HUES64 (cell line): Measurements from ENCODE around the gene KL.

Experiments
- H3K27ac ChIP-seq: 2 replicates; pipeline ENCODE4 v1.7.0; 2013; ENCODE audit warnings: low read depth, low read length, inconsistent platforms
- H3K27me3 ChIP-seq: 2 replicates; pipeline ENCODE4 v1.6.1; 2013; ENCODE audit warnings: mild to moderate bottlenecking, low read length; ENCODE audit not compliant: insufficient read depth
- H3K36me3 ChIP-seq: 2 replicates; pipeline ENCODE4 v1.6.1; 2013; ENCODE audit warnings: mild to moderate bottlenecking, low read length; ENCODE audit not compliant: insufficient read depth
- H3K4me1 ChIP-seq: 2 replicates; pipeline ENCODE4 v1.6.1; 2013; ENCODE audit warnings: mild to moderate bottlenecking, low read length, moderate library complexity; ENCODE audit not compliant: insufficient read depth
- H3K4me3 ChIP-seq: 2 replicates; pipeline ENCODE4 v1.5.1; 2013; ENCODE audit warnings: mild to moderate bottlenecking, low read length, moderate library complexity
- H3K9ac ChIP-seq: 2 replicates; pipeline ENCODE4 v1.6.1; 2013; ENCODE audit warnings: mild to moderate bottlenecking, low read depth, low read length
- H3K9me3 ChIP-seq: 2 replicates; pipeline ENCODE4 v1.6.1; 2013; ENCODE audit warnings: low read depth, low read length; ENCODE audit not compliant: insufficient read depth
- WGBS: fragments of 150-250, 120-280 bp; methylation state at CpG from one replicate; pipeline ENCODE4 v1.1.7; 2013; ENCODE audit warnings: missing lambda C conversion rate; 5-methylcytosine and 5-hydroxymethylcytosine counted together

The KL gene

GRCh38 chr13:33103457-33103856 is 87.2 kb downstream of the KL start:
- Histone ChIP-seq H3K9ac (no peak overlapping the region), H3K27ac (no peak overlapping the region), H3K4me1 (no peaks in the 10 kb centered on the region), H3K27me3 (no peaks in the 10 kb centered on the region), H3K9me3 (no peaks in the 10 kb centered on the region), H3K36me3 (no peaks in the 10 kb centered on the region; the same call in 1 of the 2 replicates), H3K4me3 (no peak overlapping the region)
- WGBS, result 90% methylated on average over 4 of the region's 4 CpGs

DNA sequence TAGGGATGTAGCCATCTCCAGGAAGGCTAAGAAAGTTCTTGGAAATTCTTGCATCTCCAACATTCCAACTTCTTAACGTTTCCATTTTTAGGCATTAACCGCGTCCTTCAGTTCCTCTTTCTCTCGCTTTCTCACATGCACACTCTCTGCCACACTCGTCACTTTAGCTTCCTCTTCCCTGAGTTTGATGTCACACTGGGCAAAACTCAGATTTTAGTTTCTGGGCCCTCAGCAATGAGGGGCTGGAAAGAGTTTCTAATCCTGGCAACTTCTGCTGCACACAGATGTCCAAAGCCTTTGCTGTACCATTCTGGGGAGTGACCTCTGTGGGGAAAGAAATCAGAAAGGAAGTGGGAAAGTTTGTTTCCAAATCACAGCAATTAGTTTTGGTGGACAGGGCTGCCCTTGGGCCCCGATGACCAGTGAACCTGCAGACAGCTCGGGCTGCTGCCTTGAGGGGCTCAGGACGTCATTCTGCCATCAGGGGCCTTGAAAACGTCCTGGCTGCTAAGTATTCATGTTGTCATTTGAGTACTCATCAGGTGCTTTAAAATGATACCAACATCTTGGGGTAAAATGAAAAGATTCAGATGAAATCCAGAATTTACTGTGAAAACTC is 89.3 kb downstream of the KL start:
- H3K36me3 ChIP-seq, result no peaks in the 10 kb centered on the region; the same call in 1 of the 2 replicates
- H3K4me1 ChIP-seq, result no peaks in the 10 kb centered on the region
- H3K27ac ChIP-seq, result no peak overlapping the region
- WGBS, result 92% methylated on average over 9 of the region's 9 CpGs
- no peak overlapping the region for H3K4me3 ChIP-seq
- H3K9me3 ChIP-seq, result no peaks in the 10 kb centered on the region
- no peaks in the 10 kb centered on the region for H3K27me3 ChIP-seq
- H3K9ac ChIP-seq, result no peak overlapping the region

- Histone ChIP-seq H3K27me3 (no peaks in the 10 kb centered on the region), H3K4me1 (no peaks in the 10 kb centered on the region), H3K27ac (no peak overlapping the region), H3K9me3 (no peaks in the 10 kb centered on the region), H3K9ac (no peak overlapping the region), H3K36me3 (no peaks in the 10 kb centered on the region; the same call in 1 of the 2 replicates), H3K4me3 (no peak overlapping the region)
- WGBS, result 91% methylated on average over 7 of the region's 7 CpGs
These were observed 90.6 kb downstream of the KL start for GRCh38 chr13:33106656-33107360.

DNA sequence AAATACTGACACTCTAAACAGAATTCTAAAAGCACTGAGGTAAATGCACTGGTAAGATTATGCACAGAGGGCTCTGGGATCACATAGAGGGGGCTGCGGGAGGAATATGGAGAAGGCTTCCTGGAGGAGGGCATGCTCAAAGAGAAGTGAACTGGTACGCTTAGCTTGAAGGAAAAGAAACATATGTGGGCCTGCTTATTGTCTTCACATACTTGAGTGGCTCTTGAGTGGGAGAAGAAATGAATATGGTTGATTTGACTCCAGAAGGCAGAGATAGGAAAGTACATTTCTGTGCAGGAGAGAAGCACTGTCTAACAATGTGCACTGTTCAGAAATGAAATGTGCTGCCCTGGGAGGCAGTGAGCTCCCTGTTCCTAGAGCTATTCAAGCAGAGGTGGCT is 91.1 kb downstream of the KL start:
- no peak overlapping the region for H3K9ac ChIP-seq

DNA sequence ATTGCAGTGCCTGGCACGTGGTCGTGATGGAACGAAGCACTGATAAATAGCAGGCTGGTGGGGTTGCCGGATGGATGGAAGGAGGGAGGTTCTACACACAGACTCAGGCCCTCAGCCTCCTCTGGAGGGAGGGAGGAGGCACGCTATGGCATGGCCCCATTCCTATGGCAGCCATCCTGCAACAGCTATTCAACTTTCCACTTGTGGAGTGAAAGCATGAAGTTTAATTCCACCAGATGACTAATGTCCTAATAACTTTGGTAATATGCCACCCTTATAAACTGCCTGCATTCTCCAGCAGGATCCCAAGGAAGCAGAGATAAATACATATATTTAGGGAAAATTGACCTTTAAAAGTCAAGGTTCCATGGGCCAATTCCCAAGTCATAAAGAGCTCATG is 92.4 kb downstream of the KL start:
- Histone ChIP-seq H3K9me3 (no peaks in the 10 kb centered on the region), H3K36me3 (no peaks in the 10 kb centered on the region; the same call in 1 of the 2 replicates), H3K4me1 (no peaks in the 10 kb centered on the region), H3K9ac (no peak overlapping the region), H3K27me3 (no peaks in the 10 kb centered on the region), H3K27ac (no peak overlapping the region), H3K4me3 (no peak overlapping the region)
- 96% methylated on average over 4 of the region's 5 CpGs for WGBS

More for the DNA sequence above, 91.1 kb downstream of the KL start:
- Histone ChIP-seq H3K36me3 (no peaks in the 10 kb centered on the region; the same call in 1 of the 2 replicates), H3K4me1 (no peaks in the 10 kb centered on the region), H3K27ac (no peak overlapping the region), H3K4me3 (no peak overlapping the region), H3K27me3 (no peaks in the 10 kb centered on the region), H3K9me3 (no peaks in the 10 kb centered on the region)
- 92% methylated on average over 2 of the region's 2 CpGs for WGBS

GRCh38 chr13:33109271-33109697 is 93.1 kb downstream of the KL start:
- Histone ChIP-seq H3K9ac (no peak overlapping the region), H3K4me3 (no peak overlapping the region), H3K4me1 (no peaks in the 10 kb centered on the region), H3K36me3 (no peaks in the 10 kb centered on the region; the same call in 1 of the 2 replicates), H3K27ac (no peak overlapping the region), H3K9me3 (no peaks in the 10 kb centered on the region), H3K27me3 (no peaks in the 10 kb centered on the region)
- WGBS, result 98% methylated on average over 2 of the region's 2 CpGs

GRCh38 chr13:33109801-33110200 is 93.6 kb downstream of the KL start:
- H3K9me3 ChIP-seq, result no peaks in the 10 kb centered on the region
- H3K27ac ChIP-seq, result no peak overlapping the region
- WGBS, result 87% methylated on average over 10 of the region's 10 CpGs
- no peaks in the 10 kb centered on the region for H3K4me1 ChIP-seq
- no peaks in the 10 kb centered on the region; the same call in 1 of the 2 replicates for H3K36me3 ChIP-seq
- H3K27me3 ChIP-seq, result no peaks in the 10 kb centered on the region
- no peak overlapping the region for H3K9ac ChIP-seq
- no peak overlapping the region for H3K4me3 ChIP-seq

DNA sequence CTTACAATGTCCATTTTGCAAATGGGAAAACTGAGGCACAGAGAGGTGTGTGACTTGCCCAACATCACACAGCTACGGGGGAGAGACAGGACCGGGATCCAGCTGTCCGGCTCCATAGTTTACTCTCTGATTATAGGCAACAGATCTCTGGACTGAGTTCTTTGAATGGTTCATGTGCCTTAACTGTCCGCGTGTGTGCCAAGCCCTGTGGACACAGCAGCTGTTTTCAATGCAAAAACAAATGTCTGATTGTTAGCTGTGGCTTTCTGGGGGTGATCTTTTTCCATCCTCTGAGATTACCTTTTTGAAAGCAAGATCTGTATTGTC is 94.1 kb downstream of the KL start:
- H3K9ac ChIP-seq, result no peak overlapping the region
- no peaks in the 10 kb centered on the region for H3K27me3 ChIP-seq
- H3K9me3 ChIP-seq, result no peaks in the 10 kb centered on the region
- H3K4me3 ChIP-seq, result no peak overlapping the region
- H3K36me3 ChIP-seq, result no peaks in the 10 kb centered on the region; the same call in 1 of the 2 replicates
- no peak overlapping the region for H3K27ac ChIP-seq
- H3K4me1 ChIP-seq, result no peaks in the 10 kb centered on the region
- WGBS, result 94% methylated on average over 5 of the region's 5 CpGs

DNA sequence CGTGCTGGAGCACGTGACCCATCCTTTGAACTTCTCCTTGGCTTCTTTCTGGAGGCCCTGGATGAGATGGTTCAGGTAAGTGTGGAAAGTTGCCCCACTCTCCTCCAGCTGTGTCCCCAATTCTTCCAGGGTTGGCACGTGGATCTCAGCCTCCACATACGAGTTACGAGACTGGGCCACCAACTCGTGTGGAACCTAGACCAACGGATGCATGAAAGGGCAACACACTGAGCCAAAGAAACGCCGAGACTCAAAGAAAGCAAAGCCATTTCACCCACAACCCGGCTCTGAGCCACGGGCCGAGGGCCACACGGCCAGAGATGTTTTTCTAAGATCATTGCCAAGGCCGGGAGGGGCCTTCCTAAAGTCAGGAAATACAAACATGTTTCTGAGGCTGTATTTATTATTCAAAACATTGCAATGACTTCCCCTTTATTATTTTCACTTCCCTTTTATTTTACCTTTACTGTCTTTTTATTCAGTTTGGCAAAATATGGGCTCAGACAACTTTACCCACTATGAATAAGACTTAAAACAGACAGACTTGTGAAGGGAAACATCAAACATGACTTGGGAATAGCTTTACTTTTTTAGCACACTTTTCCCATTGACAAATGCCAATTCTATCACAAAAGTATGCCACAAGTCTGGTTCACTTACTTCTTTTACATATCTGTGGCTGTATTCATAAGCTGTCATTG is 94.6 kb downstream of the KL start:
- Histone ChIP-seq H3K27me3 (no peaks in the 10 kb centered on the region), H3K9me3 (no peaks in the 10 kb centered on the region), H3K36me3 (no peaks in the 10 kb centered on the region; the same call in 1 of the 2 replicates), H3K4me1 (no peaks in the 10 kb centered on the region), H3K9ac (no peak overlapping the region), H3K27ac (no peak overlapping the region), H3K4me3 (no peak overlapping the region)
- WGBS, result 95% methylated on average over 14 of the region's 14 CpGs

GRCh38 chr13:33111414-33112110 is 95.3 kb downstream of the KL start:
- Histone ChIP-seq H3K4me1 (no peaks in the 10 kb centered on the region), H3K27me3 (no peaks in the 10 kb centered on the region), H3K36me3 (no peaks in the 10 kb centered on the region; the same call in 1 of the 2 replicates), H3K4me3 (no peak overlapping the region), H3K9ac (no peak overlapping the region), H3K9me3 (no peaks in the 10 kb centered on the region), H3K27ac (no peak overlapping the region)
- 92% methylated on average over 9 of the region's 9 CpGs for WGBS

- no peak overlapping the region for H3K4me3 ChIP-seq
- H3K9me3 ChIP-seq, result no peaks in the 10 kb centered on the region
- no peak overlapping the region for H3K9ac ChIP-seq
- H3K4me1 ChIP-seq, result no peaks in the 10 kb centered on the region
- 96% methylated on average over 12 of the region's 12 CpGs for WGBS
- H3K36me3 ChIP-seq, result no peaks in the 10 kb centered on the region
- no peaks in the 10 kb centered on the region for H3K27me3 ChIP-seq
- H3K27ac ChIP-seq, result no peak overlapping the region
These were observed 96.5 kb downstream of the KL start for GRCh38 chr13:33112766-33113165.
